ENCODE data around the gene HDAC4. TPM values are rescaled to one million over a fixed set of nuclear protein-coding genes. Genes with fewer than 3 reads are reported as not detected.

Gene HDAC4
- total and polyA plus RNA-seq, 2 of the 4 experiments (the other 2 are of a cell fraction): 4.1 to 7.2 TPM

DNA sequence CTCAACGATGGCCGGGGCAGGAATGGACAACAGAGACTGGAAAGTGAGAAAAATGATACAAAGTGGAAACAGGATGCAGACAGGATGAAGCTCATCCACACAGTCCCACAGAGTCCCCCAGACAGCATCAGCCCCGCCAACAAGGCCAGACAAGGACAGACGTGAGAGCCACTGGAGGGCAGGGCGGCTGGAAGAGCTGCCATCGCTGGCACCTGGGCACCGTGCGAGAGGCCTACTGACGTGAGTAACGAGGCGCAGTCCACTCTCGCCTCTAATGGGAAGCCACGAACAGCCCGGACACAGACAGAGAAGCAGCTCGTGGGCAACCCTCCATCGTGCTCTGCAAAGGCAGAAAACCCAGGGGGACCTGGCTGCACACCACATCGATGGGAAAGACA lies 17.1 kb downstream of the HDAC4 start:
- H3K9me1 ChIP-seq (ENCODE audit: insufficient read depth, low read length): peaks cover 7% of the 10 kb centered on the region; the same call in 1 of the 2 replicates
- H3K9me3 ChIP-seq (ENCODE audit: control insufficient read depth, insufficient read depth, low read length): no peaks in the 10 kb centered on the region
- H3K4ac ChIP-seq (ENCODE audit: low read depth, low read length): no peak overlapping the region
- dilution Hi-C loops (cut with HindIII; ENCODE audit: low sequenced_read_pairs, unreplicated experiment) (no loop called here), intact Hi-C loops (cut with micrococcal nuclease) (no loop called here), in situ Hi-C loops (cut with MboI; ENCODE audit: low sequenced_read_pairs) (no loop called here)
- H4K91ac ChIP-seq (ENCODE audit: insufficient read depth, low read depth, low read length): no peak overlapping the region
- H2BK15ac ChIP-seq (ENCODE audit: low read depth, low read length): no peak overlapping the region
- H3K27me3 ChIP-seq (ENCODE audit: control insufficient read depth, insufficient read depth, low read length): no peaks in the 10 kb centered on the region
- H3K56ac ChIP-seq (ENCODE audit: extremely low read depth, insufficient read depth, low read length): no peak overlapping the region
- no peak overlapping the region for H3K18ac ChIP-seq (ENCODE audit: low read depth, low read length)
- no peak overlapping the region for H2AK9ac ChIP-seq (replicated peaks; ENCODE audit: low read depth, low read length, poor library complexity)
- H4K5ac ChIP-seq (ENCODE audit: low read depth, low read length): no peak overlapping the region
- no peak for ATAC-seq (ENCODE audit: low read depth)
- H3K9ac ChIP-seq (ENCODE audit: low read depth, low read length): no peak overlapping the region
- no peaks in the 10 kb centered on the region; the same call in 1 of the 2 replicates for H3K4me1 ChIP-seq (ENCODE audit: control insufficient read depth, insufficient read depth, low read length)
- ChIA-PET POLR2A (ENCODE audit: unreplicated experiment) (no interaction called here), CTCF (interaction anchor here (0.6 kb wide), 1 partner anchor 89 kb away, joined by 3 read pairs; no protein-coding TSS in a partner anchor)
- TF ChIP-seq RCOR1 (IDR thresholded peaks at IDR 0.05; ENCODE audit: insufficient replicate concordance, low read length): no peak
- no peak for TF ChIP-seq POLR2A (IDR thresholded peaks at IDR 0.05; ENCODE audit: low read depth, low read length)
- no peak for TF ChIP-seq FOS (IDR thresholded peaks at IDR 0.05; ENCODE audit: low read depth, low read length)
- no peak for TF ChIP-seq RAD21 (IDR thresholded peaks at IDR 0.05; ENCODE audit: low read length)
- TF ChIP-seq, protein P1, sequence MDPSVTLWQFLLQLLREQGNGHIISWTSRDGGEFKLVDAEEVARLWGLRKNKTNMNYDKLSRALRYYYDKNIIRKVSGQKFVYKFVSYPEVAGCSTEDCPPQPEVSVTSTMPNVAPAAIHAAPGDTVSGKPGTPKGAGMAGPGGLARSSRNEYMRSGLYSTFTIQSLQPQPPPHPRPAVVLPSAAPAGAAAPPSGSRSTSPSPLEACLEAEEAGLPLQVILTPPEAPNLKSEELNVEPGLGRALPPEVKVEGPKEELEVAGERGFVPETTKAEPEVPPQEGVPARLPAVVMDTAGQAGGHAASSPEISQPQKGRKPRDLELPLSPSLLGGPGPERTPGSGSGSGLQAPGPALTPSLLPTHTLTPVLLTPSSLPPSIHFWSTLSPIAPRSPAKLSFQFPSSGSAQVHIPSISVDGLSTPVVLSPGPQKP (IDR thresholded peaks at IDR 0.05; ENCODE audit: borderline replicate concordance, low read depth, low read length): no peak
- no peak for TF ChIP-seq MAZ (IDR thresholded peaks at IDR 0.05; ENCODE audit: borderline replicate concordance, low read depth, low read length)
- TF ChIP-seq CHD1 (IDR thresholded peaks at IDR 0.05; ENCODE audit: low read depth, low read length): no peak
- TF ChIP-seq CEBPB (IDR thresholded peaks at IDR 0.05; ENCODE audit: low read depth, low read length): no peak
- TF ChIP-seq RFX5 (IDR thresholded peaks at IDR 0.05; ENCODE audit: low read depth, low read length): no peak
- H3K4me3 ChIP-seq (ENCODE audit: insufficient read depth, low read depth, low read length): no peak overlapping the region
- WGBS, 2 experiments (ENCODE audit: extremely low coverage in 2 of 2, insufficient read length in 1 of 2): 97% methylated on average over 15 of the region's 17 CpGs; no CpG with 5 or more reads in 1 of the 2 experiments
- H3K79me1 ChIP-seq (ENCODE audit: low read depth in 1 of 2, low read length in 2 of 2): peaks cover 38 to 74% of the 10 kb centered on the region in 2 experiments
- no peak overlapping the region for H2BK20ac ChIP-seq (ENCODE audit: low read depth, low read length)
- H3K14ac ChIP-seq (replicated peaks; ENCODE audit: low read depth, low read length): no peak overlapping the region
- BruUV-seq (replicated peaks): no TSS peak
- H4K8ac ChIP-seq (ENCODE audit: low read depth in 2 of 2, low read length in 2 of 2): no peak overlapping the region
- no peak for DNase-seq
- H3K36me3 ChIP-seq (ENCODE audit: control insufficient read depth, insufficient read depth, low read length): peaks cover 22% of the 10 kb centered on the region
- H3K4me2 ChIP-seq (ENCODE audit: low read depth, low read length): no peak overlapping the region
- no peak overlapping the region for H2AFZ ChIP-seq (replicated peaks; ENCODE audit: low read length, poor library complexity)
- no peak overlapping the region for H2AK5ac ChIP-seq (ENCODE audit: low read depth, low read length)
- H2BK5ac ChIP-seq (ENCODE audit: low read depth, low read length, poor library complexity, severe bottlenecking): no peak overlapping the region
- H2BK120ac ChIP-seq (ENCODE audit: low read depth, low read length): no peak overlapping the region
- peaks cover 45% of the 10 kb centered on the region for H4K20me1 ChIP-seq (ENCODE audit: insufficient read depth, low read length)
- no peak overlapping the region for H3K27ac ChIP-seq (ENCODE audit: insufficient read depth, low read length)
- H3K23ac ChIP-seq (ENCODE audit: low read depth, low read length): no peak overlapping the region

Measured in IMR-90 (cell line).